Measurements from ENCODE around the gene SYT15.
"Not testable (repeated sequence)": the region's sequence is repeated elsewhere in the genome, so short reads cannot be mapped to it uniquely, and the experiment has no call there.

The SYT15 gene

DNA sequence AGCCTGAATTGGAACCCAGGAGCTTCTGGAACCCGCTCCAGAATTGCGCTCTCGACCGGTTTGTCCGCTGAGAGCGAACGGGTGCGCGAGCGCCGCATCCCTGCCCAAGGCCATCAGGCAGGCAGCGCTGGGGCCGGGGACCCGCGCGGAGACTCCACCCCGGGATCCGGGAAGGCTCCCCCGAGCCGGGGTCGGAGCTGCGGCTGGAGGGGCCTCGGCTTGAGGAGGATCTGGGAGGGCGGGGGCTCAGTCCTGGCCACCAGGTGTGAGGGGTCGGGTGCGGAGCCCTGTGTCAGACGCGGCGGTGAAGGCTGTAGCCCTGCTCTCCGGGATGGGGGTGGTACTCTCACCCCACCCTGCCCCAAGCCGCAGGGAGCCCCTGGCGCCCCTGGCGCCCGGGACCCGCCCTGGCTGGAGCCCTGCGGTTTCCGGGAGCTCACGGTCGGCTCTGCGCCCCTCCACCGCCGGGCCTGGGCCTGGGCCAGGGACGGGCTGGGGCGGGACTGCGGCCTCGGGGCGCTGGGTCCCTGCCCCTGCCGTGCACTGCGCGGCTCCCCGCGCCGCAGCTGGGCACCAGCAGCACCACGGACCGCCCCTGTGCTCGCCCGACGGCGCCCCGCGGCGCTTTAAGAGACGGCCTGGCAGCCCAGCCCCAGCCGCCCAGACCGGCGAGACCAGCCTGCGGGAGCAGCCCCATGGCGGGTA is at the start of gene SYT15:
SYT15 (plus strand) TSS at position 655 of the 705 bp plus-strand sequence; CDS start at position 696, 41 bp downstream.
- DNase-seq = not testable (repeated sequence)

DNA sequence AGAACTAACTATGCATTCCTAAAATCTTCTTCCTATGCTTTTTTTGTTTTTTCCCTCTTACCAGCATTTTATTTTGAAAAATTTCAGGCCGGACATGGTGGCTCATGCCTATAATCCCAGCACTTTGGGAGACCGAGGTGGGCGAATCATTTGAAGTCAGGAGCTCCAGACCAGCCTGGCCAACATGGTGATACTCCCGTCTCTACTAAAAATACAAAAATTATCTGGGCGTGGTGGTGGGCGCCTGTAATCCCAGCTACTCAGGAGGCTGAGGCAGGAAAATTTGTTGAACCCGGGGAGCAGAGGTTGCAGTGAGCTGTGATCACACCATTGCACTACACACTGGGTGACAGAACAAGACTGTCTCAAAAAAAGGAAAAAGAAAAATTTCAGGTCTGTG is 49.2 kb upstream of the SYT15 start:
- DNase-seq = not testable (repeated sequence)

DNA sequence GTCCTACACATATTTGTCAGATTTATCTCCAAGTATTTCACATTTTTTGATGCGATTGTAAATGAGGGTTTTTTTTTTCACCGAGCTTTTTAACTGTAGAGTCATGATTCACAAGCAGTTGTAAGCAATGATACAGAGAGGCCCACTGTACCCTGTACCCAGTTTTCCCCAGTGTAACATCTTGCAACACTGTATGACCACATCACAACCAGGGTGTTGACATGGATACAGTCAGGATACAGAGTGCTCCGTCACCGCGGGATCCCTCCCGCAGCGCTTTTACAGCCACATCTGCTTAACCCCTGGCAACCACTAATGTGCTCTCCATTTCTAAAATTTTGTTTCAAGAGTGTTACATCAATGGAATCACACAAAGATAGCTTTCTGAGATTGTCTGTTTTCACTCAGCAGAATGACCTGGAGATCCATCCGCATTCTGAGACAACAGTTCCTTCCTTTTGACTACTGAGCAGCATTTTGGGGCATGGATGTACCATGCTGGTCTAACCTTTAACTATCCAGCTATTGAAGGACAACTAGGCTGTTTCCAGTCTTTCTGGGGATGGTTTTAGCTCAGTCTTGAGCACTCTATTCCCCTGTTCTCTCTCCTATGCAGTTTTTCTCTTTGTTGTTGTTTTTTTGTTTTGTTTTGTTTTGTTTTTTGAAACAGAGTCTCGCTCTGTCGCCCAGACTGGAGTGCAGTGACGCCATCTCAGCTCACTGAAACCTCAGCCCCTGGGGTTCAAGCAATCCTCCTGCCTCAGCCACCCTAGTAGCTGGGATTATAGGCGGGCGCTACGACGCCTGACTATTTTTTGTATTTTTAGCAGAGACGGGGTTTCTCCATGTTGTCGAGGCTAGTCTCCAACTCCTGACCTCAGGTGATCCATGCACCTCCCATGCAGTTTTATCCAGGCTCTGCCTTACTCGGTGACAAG is 48.4 kb upstream of the SYT15 start:
- DNase-seq = peak; percentile 60

DNA sequence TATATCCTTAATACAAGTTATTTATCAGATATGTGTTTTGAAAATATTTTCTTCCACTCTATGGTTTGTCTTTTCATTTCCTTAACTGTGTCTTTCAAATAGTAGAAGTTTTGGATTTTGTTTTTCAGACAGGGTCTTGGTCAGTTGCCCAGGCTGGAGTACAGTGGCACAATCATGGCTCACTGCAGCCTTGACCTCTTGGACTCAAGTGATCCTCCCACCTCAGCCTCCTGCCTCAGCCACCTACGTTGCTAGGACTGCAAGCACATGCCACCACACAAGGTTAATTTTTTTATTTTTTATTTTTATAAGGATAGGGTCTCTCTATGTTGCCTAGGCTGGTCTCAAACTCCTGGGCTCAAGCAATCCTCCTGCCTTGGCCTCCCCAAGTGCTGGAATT is 46.7 kb upstream of the SYT15 start:
- DNase-seq = not testable (repeated sequence)

DNA sequence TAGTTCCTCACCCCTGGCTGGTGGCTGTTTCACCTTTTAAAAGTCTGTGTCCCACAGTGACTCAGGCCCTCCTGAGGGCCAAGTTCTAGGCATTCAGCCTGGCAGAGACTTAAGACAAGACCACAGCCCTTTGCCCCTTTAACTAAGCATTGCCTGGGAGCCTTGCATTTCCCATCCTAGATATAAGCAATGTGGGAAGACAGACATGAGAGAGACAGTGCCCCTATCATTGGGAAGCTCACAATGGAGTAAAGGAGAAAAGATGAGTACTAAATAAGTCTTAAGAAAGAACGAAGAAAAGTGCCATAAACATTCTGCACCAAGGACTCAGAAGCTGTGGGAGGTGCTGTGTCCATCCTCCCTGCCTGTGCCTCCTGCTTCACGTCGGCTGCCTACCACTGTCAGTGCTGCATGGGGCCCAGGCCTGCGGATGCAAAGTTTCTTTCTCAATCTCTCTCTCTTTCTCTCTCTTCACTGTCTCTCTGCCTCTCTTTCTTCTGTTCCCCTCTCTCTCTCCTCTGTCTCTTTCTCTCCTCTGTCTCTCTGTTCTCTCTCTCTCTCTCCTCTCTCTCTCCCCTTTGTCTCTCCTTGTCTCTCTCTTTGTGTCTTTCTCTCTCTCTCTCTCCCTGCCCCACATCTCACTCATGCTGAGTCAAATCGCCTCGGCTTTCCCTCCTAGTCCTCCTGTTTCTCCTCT is 44.0 kb upstream of the SYT15 start:
- peak; percentile 61 for DNase-seq

DNA sequence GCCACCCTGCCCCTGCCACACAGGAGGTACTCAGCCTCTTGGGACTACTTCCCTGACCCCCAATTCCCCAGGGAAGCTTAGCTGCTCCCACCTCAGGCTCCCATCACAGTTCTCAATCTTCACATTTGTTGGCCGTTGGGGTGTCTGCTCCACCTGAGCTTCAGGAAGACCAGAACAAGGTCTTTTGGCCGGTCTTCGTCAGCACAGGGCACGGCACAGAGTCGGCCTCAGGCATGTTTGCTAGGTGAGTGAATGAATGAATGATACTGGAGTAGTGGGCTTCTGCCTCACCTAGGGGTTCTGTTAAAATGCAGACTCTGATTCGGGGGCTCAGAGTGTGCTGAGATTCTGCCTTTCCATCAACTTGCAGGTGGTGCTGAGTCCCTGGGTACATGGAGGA is 42.8 kb upstream of the SYT15 start:
- no peak for DNase-seq

DNA sequence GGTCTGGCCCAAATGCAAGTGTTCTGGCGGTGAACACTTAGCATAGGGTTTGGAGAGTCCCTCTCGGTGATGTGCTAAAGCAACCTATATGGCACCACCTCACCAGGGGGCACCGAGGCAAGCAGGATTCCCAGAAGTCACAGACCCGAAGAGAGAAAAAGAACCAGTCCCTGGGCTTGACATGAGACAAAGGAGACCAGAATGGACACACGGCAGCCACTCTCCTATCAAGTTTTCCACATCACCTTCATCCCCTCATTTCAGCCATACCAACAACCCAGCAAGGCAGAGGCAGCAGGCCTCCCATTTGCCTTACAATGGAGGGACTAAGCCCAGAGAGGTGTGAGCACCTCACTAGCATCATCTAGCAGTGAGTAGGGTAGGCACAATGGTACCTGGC is 42.1 kb upstream of the SYT15 start:
- DNase-seq = peak; percentile 58

DNA sequence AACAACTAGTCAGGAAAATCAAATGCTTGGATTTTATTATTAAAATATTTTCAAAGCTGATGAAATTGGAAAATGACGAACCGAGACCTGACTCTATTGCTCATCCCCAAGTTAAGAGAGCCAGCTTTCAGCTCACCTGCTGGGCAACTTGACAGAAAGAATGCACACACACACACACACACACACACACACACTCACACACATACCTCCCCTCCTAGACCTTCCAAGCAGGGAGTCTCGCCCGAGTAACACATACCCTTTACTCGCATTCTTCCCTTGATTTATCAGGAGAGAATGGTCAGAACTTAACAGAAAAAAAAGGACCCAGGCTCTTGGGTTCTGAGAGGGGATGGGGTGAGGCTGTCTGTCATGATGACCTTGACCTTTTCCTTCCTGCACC is 41.6 kb upstream of the SYT15 start:
- DNase-seq = no peak

DNA sequence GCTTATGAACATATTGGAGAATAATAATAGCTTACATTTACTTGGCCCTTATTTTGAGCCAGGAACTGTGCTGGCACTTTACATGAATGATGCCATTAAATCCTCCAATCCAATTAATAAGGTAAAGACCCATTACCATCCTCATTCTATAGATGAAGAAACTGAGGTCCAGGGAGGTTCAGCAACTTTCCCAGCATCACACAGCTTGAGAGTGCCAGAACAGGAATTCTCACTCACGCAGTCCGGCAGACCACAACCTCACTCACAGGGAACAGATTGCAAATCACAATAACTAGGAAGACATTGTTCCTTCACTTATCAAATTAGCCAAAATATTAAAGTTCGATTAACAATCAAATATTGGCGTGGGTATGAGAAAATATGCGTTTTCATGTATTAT is 40.8 kb upstream of the SYT15 start:
- no peak for DNase-seq

DNA sequence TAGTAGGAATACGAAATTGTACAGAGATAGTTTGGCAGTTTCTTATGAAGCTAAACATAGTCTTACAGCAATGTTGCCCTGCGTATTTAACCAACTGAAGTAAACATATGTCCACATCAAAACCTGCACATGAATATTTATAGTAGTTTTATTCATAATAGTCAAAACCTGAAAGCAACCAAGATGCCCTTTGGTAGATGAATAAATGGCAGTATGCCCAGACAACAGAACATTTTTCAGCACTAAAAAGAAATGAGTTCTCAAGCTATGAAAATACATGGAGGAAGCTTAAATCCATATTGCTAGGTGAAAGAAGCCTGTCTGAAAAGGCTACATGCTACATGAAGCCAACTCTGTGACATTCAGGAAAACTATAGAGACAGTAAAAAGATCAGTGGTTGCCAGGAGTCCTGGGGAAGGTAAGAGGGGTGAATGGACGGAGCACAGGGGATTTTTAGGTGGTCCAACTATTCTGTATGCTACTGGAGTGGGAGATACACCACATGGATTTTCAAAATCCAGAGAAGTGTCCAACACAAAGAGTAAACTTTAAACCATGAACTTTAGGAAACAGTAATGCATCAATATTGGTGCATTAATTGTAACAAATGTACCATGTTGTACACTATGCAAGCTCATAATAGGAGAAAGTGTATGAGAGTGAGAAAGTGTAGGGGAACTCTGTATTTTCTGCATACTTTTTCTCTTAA is 40.1 kb upstream of the SYT15 start:
- DNase-seq = no peak

DNA sequence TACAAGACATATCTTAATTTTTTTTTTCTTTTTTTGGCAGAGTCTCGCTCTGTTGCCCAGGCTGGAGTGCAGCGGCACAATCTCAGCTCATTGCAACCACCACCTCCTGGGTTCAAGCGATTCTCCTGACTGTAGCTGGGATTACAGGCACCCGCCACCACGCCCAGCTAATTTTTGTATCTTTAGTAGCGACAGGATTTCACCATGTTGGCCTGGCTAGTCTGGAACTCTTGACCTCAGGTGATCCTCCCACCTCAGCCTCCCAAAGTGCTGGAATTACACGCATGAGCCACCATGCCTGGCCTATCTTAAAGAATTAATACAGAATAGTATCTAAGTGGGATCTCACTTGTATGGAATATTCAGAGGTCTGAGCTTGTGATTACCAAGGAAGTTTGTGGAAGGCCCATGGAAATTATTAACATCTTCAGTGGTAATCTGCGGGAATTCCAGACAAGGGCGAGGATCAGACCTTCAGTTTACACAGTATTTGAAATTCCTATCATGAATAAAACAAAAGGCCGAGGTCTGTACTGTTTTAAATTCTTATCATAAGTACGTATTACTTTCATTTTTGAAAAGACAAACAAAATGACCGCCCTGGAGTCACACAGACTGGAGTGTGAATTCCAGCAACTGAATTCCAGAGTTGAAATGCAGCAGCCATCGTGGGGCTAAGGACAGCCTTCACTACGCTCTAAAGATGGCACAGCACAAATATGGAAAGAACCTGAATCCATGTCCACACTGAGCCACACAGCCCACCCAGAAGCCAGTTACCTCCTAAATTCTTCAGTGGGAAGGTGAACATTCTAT is 39.1 kb upstream of the SYT15 start:
- no peak for DNase-seq

DNA sequence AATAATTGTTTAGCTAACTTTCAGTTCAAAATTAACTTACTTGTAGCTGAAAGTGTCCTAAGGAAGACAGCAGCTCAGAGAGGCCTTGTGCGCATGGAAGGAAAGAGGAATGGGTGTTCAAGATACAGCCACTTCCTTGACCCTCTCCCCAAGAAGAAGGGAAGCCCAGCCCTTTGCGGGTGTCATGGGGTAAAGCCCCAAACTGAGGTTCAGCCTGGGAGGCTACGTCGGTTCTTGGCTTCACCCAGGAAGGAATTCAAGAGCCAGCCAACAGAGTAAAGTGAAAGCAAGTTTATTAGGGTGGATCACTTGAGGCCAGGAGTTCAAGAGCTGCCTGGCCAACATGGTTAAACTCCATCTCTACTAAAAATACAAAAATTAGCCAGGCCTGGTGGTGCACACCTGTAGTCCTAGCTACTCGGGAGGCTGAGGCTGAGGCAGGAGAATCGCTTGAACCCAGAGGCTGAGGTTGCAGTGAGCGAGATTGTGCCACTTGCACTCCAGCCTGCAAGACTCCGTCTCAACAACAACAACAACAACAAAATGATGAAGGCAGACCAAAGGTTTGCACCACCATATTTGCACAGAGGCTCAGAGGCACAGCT is 38.4 kb upstream of the SYT15 start:
- DNase-seq = no peak

DNA sequence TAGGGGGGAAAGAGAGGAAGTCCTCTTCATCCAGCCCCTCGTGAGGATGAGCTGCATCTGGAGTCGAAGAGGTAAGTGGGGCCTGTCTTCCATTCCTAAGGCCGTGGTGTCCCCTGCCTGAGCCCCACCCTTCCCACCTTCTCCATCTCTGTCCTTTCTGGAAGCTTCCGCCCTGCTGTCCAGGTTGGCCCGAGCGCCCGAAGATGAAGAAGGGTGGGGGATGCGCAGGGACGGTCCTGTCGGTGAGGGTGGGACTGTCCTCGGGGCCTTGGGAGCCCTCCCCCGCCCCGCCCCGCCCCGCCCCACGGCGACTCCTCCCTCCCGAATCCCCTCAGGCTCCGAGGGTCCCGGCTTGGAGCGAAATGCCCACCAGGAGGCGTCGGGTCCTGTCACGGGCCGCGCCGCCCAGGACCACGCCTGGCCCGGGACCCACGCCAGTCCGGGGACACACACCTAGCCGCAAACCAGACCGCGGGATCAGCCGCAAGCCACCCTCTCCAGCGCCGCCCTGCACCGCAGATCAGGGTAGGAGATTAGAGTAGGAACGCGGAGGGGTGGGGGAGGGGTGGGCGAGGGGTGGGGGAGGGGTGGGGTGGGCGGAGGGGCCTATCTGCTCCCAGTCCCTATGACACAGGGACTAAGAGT is 37.8 kb upstream of the SYT15 start:
- DNase-seq = peak; percentile 63

DNA sequence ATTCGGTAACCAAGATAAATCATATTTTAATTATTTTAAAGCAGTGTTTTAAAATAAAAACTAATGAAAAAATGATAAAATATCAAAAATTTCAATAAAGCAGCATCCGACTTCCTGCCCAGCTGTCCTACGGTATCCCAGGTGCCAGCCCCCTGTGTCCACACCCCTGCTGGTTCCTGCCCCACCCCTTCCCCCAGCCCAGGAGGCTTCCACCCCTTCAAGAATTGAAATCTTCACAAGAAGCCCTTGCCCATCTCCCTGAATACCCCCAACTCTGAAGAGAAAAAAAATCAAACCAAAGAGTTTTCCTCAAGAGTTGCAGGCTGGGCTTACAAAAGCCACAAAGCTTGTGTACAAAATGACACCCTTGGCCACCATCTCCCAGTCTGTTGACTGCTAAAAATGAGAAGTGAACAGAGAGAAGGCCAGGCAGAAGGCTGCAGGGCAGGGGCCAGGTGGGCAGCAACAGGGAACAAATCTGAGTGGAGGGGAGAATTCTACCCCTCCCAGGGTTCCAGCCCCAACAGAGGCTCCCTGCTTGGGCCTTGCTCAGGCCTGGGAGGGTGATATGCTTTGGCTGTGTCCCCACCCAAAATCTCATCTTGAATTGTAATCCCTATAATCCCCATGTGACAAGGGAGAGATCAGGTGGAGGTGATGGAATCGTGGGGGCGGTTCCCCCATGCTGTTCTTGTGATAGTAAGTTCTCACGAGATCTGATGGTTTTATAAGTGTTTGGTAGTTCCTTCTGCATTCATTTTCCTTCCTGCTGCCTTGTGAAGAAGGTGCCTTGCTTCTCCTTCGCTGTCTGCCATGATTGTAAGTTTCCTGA is 37.0 kb upstream of the SYT15 start:
- peak; percentile 60 for DNase-seq

DNA sequence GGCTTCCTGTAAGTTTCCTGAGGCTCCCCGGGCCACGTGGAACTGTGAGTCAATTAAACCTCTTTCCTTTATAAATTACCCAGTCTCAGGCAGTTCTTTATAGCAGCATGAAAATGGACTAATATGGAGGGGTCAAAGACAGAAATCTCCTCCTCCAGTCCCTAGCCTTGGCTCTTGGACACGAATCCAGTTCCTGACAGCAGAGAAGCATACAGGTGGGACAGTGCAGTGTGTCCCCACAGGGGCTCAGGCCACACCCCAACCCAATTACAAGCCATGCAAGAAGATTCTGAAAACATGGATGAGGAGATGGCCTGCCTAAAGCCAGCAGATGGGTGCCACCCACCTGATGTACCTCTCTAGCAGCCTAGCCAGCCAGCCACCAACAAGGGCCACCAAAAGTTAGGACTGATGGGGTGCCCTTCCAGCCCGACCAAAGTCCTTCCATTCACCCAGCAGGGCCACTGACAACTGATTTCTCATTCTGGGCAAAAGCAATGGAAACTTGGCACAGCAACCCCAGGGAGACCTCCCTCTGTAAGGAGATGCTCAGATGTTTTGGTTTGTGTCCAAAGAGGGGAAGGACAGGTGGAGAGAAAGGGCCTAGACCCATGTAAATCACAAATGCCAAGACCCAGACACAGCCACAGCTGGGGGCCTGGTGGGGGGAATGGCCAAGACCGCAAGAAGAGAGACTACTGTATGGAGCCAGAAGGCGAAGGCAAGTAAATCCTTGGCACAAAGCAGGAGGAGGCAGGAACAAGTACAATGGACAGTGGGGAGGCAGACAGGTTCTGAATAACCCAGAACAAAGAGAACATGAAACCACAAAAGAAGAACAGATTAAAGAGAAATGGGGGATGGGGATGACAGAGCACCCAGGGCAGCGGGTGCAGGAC is 36.1 kb upstream of the SYT15 start:
- peak; percentile 59 for DNase-seq

DNA sequence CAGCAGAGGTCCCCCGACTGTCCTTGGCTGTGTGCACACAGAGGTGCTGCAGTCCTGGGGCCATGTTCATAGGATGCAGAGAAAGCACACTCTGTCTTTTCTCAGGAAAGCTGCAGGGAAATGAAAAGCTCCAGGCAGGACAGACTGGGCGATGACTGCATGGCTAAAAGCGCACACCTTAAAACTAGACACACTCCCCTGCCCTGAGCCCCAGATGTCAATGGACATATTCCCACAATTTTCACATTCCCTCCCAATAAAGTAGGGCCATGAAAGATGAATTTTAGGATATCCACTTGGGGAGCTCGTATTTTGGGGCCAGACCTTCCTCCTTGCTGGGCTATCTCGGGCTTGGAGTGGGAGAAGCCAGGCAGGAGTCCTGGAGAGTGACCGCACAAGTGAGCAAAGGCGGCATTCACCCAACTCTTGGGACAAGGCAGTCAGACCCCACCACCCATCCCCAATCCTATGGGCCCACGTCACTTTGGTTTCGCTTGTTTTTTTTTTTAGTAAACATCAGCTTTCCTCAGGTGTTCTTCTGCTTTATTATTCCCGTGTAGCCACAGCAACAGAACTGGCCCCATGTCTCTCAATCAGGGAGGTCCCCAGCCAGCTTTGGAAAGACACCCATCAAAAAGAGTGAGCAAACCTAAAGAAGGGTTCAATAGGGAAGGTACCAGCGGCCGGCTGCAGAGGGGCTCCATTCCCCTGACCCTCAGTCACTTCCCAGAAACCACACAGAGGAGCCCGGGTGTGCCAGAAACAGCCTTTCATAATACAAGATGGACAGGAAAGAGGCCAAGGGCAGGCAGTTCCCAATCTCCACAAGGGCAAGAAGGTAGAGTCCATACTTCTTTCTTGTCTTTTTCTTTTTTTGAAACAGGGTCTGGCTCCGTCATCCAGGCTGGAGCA is 35.2 kb upstream of the SYT15 start:
- peak; percentile 46 for DNase-seq

DNA sequence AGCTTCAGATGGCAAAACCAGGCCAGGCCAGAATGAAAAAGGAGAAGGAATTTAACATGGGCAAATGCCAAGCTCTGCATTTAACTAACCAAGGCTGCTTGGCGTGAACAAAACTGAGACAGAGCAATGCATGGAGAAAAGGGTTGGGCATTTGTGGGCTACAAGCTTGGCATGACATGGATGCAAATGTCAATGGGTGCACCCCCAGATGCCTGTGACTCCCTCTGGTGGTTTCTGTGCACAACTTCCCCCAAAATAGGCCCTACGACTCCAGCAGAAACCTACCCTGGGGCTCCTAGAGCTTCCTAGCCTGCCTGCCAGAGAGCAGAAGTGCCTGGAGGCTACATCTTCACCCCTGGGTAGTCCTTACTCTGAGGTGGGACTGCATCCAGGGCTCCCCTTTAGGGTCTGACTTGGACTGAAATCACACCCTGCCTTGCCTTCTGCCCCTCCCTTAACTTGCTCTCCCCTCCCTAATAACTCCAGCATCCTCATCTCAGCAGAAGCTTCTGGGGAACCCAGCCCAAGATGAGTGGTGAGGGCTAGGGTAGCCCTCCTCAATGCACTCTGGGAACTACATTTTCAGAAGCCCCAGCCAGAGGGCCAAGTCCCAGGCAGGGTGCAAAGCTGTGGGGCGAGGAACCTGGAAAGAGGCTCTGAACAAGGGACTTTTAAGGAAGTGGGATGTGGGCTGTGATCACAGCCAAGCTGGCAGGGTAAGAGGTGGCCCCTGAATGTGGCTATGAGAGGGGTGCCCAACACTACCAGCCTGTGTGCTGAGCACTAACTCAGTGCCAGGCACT is 33.7 kb upstream of the SYT15 start:
- peak; percentile 56 for DNase-seq

Measured in activated effector memory CD4-positive, alpha-beta T cell treated with anti-CD3 and anti-CD28 coated beads, Interleukin-2, amount 50 U/mL, for 16 hours (primary cell).